Keratinocyte (primary cell): ENCODE data around the gene CFAP61. TPM values are rescaled to one million over a fixed set of nuclear protein-coding genes. Genes with fewer than 3 reads are reported as not detected.

Experiments used
- DNase-seq: peaks from one replicate; pipeline ENCODE4 v3.0.0-alpha.2; 2011; ENCODE audit warnings: low read depth, missing footprints, low spot score
- FAIRE-seq: peaks from 2 replicates; lab custom pipeline; 2011; peaks lifted over from hg19 to GRCh38; lab: Jason Lieb, UNC
- H2AFZ ChIP-seq: 2 replicates; pipeline ENCODE4 v1.6.0; 2012; ENCODE audit warnings: low read length, control low read depth, inconsistent platforms; ENCODE audit not compliant: control insufficient read depth
- H3K27ac ChIP-seq: 2 replicates; pipeline ENCODE4 v1.5.1; 2011; ENCODE audit warnings: low read length; ENCODE audit not compliant: control insufficient read depth, insufficient read depth
- H3K27me3 ChIP-seq: 3 replicates; pipeline ENCODE4 v1.6.0; 2011; ENCODE audit warnings: low read length; ENCODE audit not compliant: control insufficient read depth, insufficient read depth; ENCODE audit errors: extremely low read depth
- H3K36me3 ChIP-seq, 2 experiments: 2 replicates in 1 of 2; 3 replicates in 1 of 2; pipeline ENCODE4 v1.5.1; 2011; ENCODE audit warnings: low read length in 2 of 2, mild to moderate bottlenecking in 1 of 2; ENCODE audit not compliant: control insufficient read depth in 2 of 2, insufficient read depth in 2 of 2; ENCODE audit errors: extremely low read depth in 1 of 2
- H3K4me1 ChIP-seq: 3 replicates; pipeline ENCODE4 v1.5.1; 2011; ENCODE audit warnings: low read length; ENCODE audit not compliant: control insufficient read depth, insufficient read depth; ENCODE audit errors: extremely low read depth
- H3K4me2 ChIP-seq: 3 replicates; pipeline ENCODE4 v1.6.0; 2011; ENCODE audit warnings: low read depth, low read length; ENCODE audit not compliant: control insufficient read depth, insufficient read depth; ENCODE audit errors: extremely low read depth
- H3K4me3 ChIP-seq, 3 experiments: fragments of 200-600 bp in 1 of 3; sonication (generic) in 1 of 3; 2 replicates in 2 of 3; 3 replicates in 1 of 3; pipeline ENCODE4 v1.5.1; 2011 to 2016; ENCODE audit warnings: low read length in 3 of 3, mild to moderate bottlenecking in 3 of 3, control low read depth in 2 of 3, inconsistent platforms in 1 of 3, low read depth in 1 of 3, mixed read lengths in 1 of 3, mixed run types in 1 of 3, moderate library complexity in 1 of 3; ENCODE audit not compliant: control insufficient read depth in 2 of 3, insufficient read depth in 2 of 3; ENCODE audit errors: extremely low read depth in 1 of 3
- H3K79me2 ChIP-seq: 2 replicates; pipeline ENCODE4 v1.6.0; 2012; ENCODE audit warnings: low read length; ENCODE audit not compliant: control insufficient read depth, insufficient read depth
- H3K9ac ChIP-seq: 3 replicates; pipeline ENCODE4 v1.6.0; 2011; ENCODE audit warnings: low read length; ENCODE audit not compliant: control insufficient read depth, insufficient read depth; ENCODE audit errors: extremely low read depth
- H3K9me1 ChIP-seq: 3 replicates; pipeline ENCODE4 v1.6.0; 2011; ENCODE audit warnings: low read length; ENCODE audit not compliant: control insufficient read depth, insufficient read depth; ENCODE audit errors: extremely low read depth
- H3K9me3 ChIP-seq: 2 replicates; pipeline ENCODE4 v1.5.1; 2012; ENCODE audit warnings: low read depth, low read length; ENCODE audit not compliant: control insufficient read depth
- H4K20me1 ChIP-seq: 3 replicates; pipeline ENCODE4 v1.6.0; 2011; ENCODE audit warnings: low read length; ENCODE audit not compliant: control insufficient read depth, insufficient read depth; ENCODE audit errors: extremely low read depth
- EZH2 ChIP-seq: IDR thresholded peaks from one replicate; pipeline ENCODE4 v1.6.1; 2012; ENCODE audit warnings: inconsistent platforms, mild to moderate bottlenecking, low read length, moderate library complexity
- dilution Hi-C: fragments of 300-500 bp; cut with MboI; formaldehyde crosslinking; loops from one replicate; pipeline ENCODE4 v1.7.0; 2020; ENCODE audit warnings: low sequenced_read_pairs; ENCODE audit not compliant: extremely low pct_ligation_motif_present
- polyA plus RNA-seq, 5 experiments: library from polyadenylated mRNA; depleted of rRNA in 3 of 5; stranded (reverse) in 3 of 5; stranded (forward) in 1 of 5; unstranded in 1 of 5; fragments of >200 nt; gene quantifications; 1 replicate in 1 of 5; 2 replicates in 3 of 5; 3 replicates in 1 of 5; pipeline versions ENCODE4 v1.2.1 to v1.2.3, GENCODE V29; 2011 to 2012; ENCODE audit warnings: missing spikeins in 2 of 5, low read depth in 1 of 5, low replicate concordance in 1 of 5
- TF ChIP-seq, protein P1 (sequence below), 3 experiments: IDR thresholded peaks in 1 of 3; conservative IDR thresholded peaks in 1 of 3; optimal IDR thresholded peaks in 1 of 3; 2 replicates in 2 of 3; 3 replicates in 1 of 3; pipeline versions ENCODE3 to v1.5.1; 2011; ENCODE audit warnings: low read length in 3 of 3, mild to moderate bottlenecking in 3 of 3, moderate library complexity in 2 of 3, control low read depth in 1 of 3, inconsistent platforms in 1 of 3; ENCODE audit not compliant: insufficient read depth in 2 of 3; ENCODE audit errors: extremely low read depth in 1 of 3

The CFAP61 gene
- polyA plus RNA-seq, 1 donor (not counting 4 experiments of a cell fraction or from before 2014, with no cell fraction given), result 0.25 TPM

DNA sequence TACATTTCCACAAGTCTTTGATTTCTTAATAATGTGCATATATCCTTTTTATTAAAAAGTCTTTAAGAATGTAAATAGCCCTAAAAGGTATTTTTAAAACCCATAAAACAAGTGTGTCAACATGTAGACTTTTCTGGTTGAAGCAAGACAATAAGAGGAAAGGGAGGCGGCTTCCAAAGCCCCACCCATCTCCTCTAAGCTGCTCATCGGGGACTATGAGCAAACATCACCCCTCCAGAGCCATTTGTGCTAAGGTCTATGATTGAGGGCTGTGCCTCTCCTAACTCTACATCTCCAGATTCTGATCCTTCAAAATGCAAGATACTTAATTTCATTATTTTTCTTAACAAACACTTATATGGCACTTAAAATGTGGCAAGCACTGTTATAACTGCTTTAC is 37.7 kb upstream of the CFAP61 start:
- Histone ChIP-seq H3K27me3 (no peaks in the 10 kb centered on the region), H3K9me3 (no peaks in the 10 kb centered on the region), H3K79me2 (peaks cover 25% of the 10 kb centered on the region), H2AFZ (no peak overlapping the region), H4K20me1 (no peaks in the 10 kb centered on the region), H3K36me3 (peaks cover 2 to 12% of the 10 kb centered on the region in 2 experiments), H3K27ac (no peak overlapping the region), H3K9me1 (peaks cover 2% of the 10 kb centered on the region), H3K4me3 (no peak overlapping the region), H3K4me1 (peaks cover 16% of the 10 kb centered on the region), H3K9ac (no peak overlapping the region), H3K4me2 (no peak overlapping the region)
- no peak for FAIRE-seq
- no peak for DNase-seq
- dilution Hi-C loops, result no loop called here
- TF ChIP-seq EZH2, result no peak
- TF ChIP-seq, protein P1, sequence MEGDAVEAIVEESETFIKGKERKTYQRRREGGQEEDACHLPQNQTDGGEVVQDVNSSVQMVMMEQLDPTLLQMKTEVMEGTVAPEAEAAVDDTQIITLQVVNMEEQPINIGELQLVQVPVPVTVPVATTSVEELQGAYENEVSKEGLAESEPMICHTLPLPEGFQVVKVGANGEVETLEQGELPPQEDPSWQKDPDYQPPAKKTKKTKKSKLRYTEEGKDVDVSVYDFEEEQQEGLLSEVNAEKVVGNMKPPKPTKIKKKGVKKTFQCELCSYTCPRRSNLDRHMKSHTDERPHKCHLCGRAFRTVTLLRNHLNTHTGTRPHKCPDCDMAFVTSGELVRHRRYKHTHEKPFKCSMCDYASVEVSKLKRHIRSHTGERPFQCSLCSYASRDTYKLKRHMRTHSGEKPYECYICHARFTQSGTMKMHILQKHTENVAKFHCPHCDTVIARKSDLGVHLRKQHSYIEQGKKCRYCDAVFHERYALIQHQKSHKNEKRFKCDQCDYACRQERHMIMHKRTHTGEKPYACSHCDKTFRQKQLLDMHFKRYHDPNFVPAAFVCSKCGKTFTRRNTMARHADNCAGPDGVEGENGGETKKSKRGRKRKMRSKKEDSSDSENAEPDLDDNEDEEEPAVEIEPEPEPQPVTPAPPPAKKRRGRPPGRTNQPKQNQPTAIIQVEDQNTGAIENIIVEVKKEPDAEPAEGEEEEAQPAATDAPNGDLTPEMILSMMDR (optimal IDR thresholded peaks at IDR 0.05 in 1 of 3, IDR thresholded peaks at IDR 0.05 in 1 of 3, conservative IDR thresholded peaks at IDR 0.05 in 1 of 3; ENCODE audit: extremely low read depth in 1 of 3, insufficient read depth in 2 of 3, low read length in 3 of 3), result no peak

DNA sequence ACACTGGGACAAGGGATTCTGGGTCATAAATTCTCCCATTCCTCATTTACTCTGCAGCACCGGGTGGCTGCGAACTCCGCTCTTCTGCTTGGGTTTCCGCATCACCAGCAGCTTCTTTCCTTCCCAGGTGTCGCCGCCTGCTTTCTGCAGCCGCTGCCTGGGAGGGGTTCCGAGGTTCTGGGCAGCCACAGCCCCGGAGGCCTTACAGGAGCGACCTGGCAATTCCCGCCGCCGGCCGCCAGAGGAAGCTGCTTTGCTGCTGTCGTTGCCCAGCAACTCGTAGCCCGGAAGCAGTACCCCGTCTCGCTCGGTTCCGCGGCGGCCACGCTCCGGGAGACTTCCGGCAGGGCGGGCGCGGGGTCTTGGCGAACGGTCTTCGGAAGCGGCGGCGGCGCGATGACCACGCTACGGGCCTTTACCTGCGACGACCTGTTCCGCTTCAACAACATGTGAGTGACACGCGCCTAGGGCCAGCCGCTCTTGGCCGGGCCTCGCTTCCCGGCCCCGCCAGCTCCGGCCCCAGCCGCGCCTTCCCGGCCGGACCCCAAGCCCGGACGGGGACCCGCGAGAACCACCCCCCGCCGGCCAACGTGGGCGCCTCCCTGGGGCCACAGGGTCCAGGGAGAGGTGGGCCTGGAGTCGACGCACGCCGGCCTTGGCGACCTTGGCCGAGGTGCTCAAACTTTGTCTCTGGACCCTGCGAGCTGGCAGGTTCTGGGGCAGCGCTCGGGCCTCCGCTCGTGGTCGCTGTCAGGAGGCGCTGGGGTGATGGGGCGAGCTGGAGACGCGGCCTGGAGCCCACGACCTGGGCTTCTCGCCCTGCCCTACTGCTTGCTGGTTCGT is 35.1 kb upstream of the CFAP61 start, which contains the start of gene NAA20:
Gene NAA20 (plus strand): TSS at position 362 of the 843 bp plus-strand sequence. CDS start 35 bp downstream, at position 397.
- peak within 1 kb of the TSS; percentile 84 to 96 (median 92) for H3K4me3 ChIP-seq
- H3K9me3 ChIP-seq, result no peaks in the 10 kb centered on the region
- dilution Hi-C loops, result no loop called here
- H3K36me3 ChIP-seq, result peaks cover 2 to 26% of the 10 kb centered on the region in 2 experiments
- peaks cover 51% of the 10 kb centered on the region for H3K79me2 ChIP-seq
- H3K27ac ChIP-seq, result peak within 1 kb of the TSS; percentile 85
- peak within 1 kb of the TSS; percentile 80 for H2AFZ ChIP-seq
- H3K9me1 ChIP-seq, result peaks cover 2% of the 10 kb centered on the region
- FAIRE-seq (no peak), DNase-seq (peak; percentile 62)
- H3K9ac ChIP-seq, result peak within 1 kb of the TSS; percentile 95
- TF ChIP-seq, protein P1 (optimal IDR thresholded peaks at IDR 0.05 in 1 of 3, IDR thresholded peaks at IDR 0.05 in 1 of 3, conservative IDR thresholded peaks at IDR 0.05 in 1 of 3; ENCODE audit: extremely low read depth in 1 of 3, insufficient read depth in 2 of 3, low read length in 3 of 3), result peak; percentile 48 to 83 (median 83)
- TF ChIP-seq EZH2, result no peak
- H3K27me3 ChIP-seq, result no peaks in the 10 kb centered on the region
- no peaks in the 10 kb centered on the region for H4K20me1 ChIP-seq
- H3K4me2 ChIP-seq, result peak within 1 kb of the TSS; percentile 92
- H3K4me1 ChIP-seq, result peaks cover 19% of the 10 kb centered on the region
